K562 (cell line): ENCODE data around the gene EHBP1L1. TPM values are rescaled to one million over a fixed set of nuclear protein-coding genes. Genes with fewer than 3 reads are reported as not detected.

Experiments
- CHD1 ChIP-seq: fragments of 200-600 bp; sonication (generic); IDR thresholded peaks from one replicate; pipeline ENCODE4 v1.6.1; 2012; ENCODE audit warnings: mild to moderate bottlenecking, moderate library complexity, low read length, inconsistent platforms
- CXXC5 ChIP-seq: fragments of 250-450 bp; sonication (Bioruptor Pico); IDR thresholded peaks from 2 replicates; pipeline ENCODE4 v1.8.0; 2022; ENCODE audit warnings: inconsistent platforms, mild to moderate bottlenecking, moderate library complexity
- GATAD2B ChIP-seq: fragments of 450-650 bp; IDR thresholded peaks from 2 replicates; pipeline ENCODE4 v1.6.1; 2017; ENCODE audit warnings: mild to moderate bottlenecking, borderline replicate concordance
- MAFF ChIP-seq: IDR thresholded peaks from 2 replicates; pipeline ENCODE4 v1.6.1; 2012; ENCODE audit warnings: low read length, improper control_type of control experiment
- RAD51 ChIP-seq: fragments of 450-650 bp; IDR thresholded peaks from 2 replicates; pipeline ENCODE4 v1.7.1; 2016; ENCODE audit warnings: low read depth, mild to moderate bottlenecking, borderline replicate concordance
- SMARCC2 ChIP-seq: fragments of 450-650 bp; IDR thresholded peaks from 2 replicates; pipeline ENCODE4 v1.6.1; 2017; ENCODE audit warnings: antibody characterized with exemption, moderate library complexity, mild to moderate bottlenecking, low read depth
- STAT5A ChIP-seq: IDR thresholded peaks from 2 replicates; pipeline ENCODE4 v1.6.1; 2012; ENCODE audit warnings: low read length, inconsistent platforms, borderline replicate concordance
- ZNF583 ChIP-seq: fragments of 250-450 bp; sonication (Bioruptor Pico); IDR thresholded peaks from 2 replicates; pipeline ENCODE4 v1.4.0; 2020
- ZNF766 ChIP-seq: fragments of 200-800 bp; sonication (Bioruptor generic); conservative IDR thresholded peaks from 2 replicates; pipeline ENCODE4 v1.6.1; 2016; ENCODE audit warnings: missing genetic modification characterization, missing compliant biosample characterization
- polyA plus RNA-seq, 8 experiments: library from polyadenylated mRNA; depleted of rRNA in 4 of 8; stranded (reverse) in 5 of 8; unstranded in 3 of 8; fragments of >200 nt; fragmentation: Nextera tagmentation in 2 of 8; fragmentation: Illumina TruSeq in 1 of 8; extraction: Ambion mirVana in 2 of 8; extraction: Trizol in 1 of 8; gene quantifications; 2 replicates each; pipeline versions ENCODE4 v1.2.1 to v1.2.3, GENCODE V29; 2011 to 2014; ENCODE audit warnings: inconsistent platforms in 1 of 8, missing spikeins in 1 of 8
- total RNA-seq, 7 experiments: library from RNA; depleted of rRNA in 6 of 7; stranded (reverse); fragments of >200 nt in 6 of 7; fragmentation: Illumina TruSeq in 2 of 7; extraction: Trizol in 2 of 7; gene quantifications; 2 replicates each; pipeline versions ENCODE4 v1.2.1 to v1.2.3, GENCODE V29; 2011 to 2021; ENCODE audit warnings: low replicate concordance in 1 of 7
- TF ChIP-seq, protein P1 (sequence below), 2 experiments: fragments of 250-450 bp in 1 of 2; fragments of 450-650 bp in 1 of 2; sonication (Bioruptor Pico) in 1 of 2; IDR thresholded peaks; 2 replicates each; pipeline versions ENCODE4 v1.6.1 to v1.8.0; 2016 to 2021; ENCODE audit warnings: mild to moderate bottlenecking in 2 of 2, moderate library complexity in 2 of 2, missing compliant biosample characterization in 1 of 2, missing genetic modification characterization in 1 of 2
- TF ChIP-seq, protein P2 (sequence below): sonication (generic); formaldehyde crosslinking; IDR thresholded peaks from 2 replicates; pipeline ENCODE4 v1.8.0; 2022; ENCODE audit warnings: mild to moderate bottlenecking, missing genetic modification reagents
- TF ChIP-seq, protein P3 (sequence below): sonication (generic); formaldehyde crosslinking; IDR thresholded peaks from 2 replicates; pipeline ENCODE4 v1.5.0; 2020; ENCODE audit warnings: missing genetic modification reagents
- TF ChIP-seq, protein P4 (sequence below), 2 experiments: fragments of 200-800 bp in 1 of 2; sonication (Bioruptor generic) in 1 of 2; sonication (generic) in 1 of 2; formaldehyde crosslinking in 1 of 2; IDR thresholded peaks in 1 of 2; conservative IDR thresholded peaks in 1 of 2; 2 replicates each; pipeline versions ENCODE4 v1.5.0 to v1.6.1; 2016 to 2020; ENCODE audit warnings: missing compliant biosample characterization in 1 of 2, missing genetic modification characterization in 1 of 2, missing genetic modification reagents in 1 of 2

Gene EHBP1L1
- total and polyA plus RNA-seq, 9 of the 15 experiments (the other 6 are each of a cell fraction or from before 2014, with no cell fraction given), result 0.03 to 87.1 (median 26.3) TPM

DNA sequence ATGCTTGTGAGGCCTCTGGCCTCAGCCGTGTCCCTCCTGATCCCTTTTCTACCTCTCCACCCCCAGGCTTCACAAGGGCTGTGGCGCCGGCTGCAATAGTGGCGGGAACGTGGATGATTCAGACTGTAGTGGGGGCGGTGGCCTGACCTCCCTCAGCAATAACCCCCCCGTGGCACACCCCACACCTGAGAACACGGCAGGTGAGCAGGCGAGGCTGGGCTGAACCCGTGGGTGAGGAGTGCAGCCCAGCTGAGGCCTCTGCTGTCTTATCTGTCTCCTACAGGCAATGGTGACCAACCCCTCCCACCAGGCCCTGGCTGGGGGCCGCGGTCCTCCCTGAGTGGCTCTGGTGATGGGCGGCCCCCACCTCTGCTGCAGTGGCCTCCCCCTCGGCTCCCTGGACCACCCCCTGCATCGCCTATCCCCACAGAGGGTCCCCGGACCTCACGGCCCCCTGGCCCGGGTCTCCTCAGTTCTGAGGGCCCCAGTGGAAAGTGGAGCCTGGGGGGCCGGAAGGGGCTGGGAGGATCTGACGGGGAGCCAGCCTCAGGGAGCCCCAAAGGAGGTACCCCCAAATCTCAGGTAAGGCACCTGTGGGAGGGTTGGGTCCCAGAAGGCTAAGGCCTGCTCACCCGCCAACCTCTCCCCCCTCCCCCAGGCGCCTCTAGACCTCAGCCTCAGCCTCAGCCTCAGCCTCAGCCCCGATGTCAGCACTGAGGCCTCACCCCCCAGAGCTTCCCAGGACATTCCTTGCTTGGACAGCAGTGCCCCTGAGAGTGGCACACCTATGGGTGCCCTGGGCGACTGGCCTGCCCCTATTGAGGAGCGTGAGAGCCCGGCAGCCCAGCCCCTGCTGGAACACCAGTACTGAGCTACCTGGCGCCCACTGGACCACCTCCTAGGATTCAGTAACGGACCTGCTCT is 60.5 kb downstream of the EHBP1L1 start (continued):
- TF ChIP-seq, protein P1, sequence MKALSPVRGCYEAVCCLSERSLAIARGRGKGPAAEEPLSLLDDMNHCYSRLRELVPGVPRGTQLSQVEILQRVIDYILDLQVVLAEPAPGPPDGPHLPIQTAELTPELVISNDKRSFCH (CRISPR knock-in tag; IDR thresholded peaks at IDR 0.05), result no peak
- TF ChIP-seq, protein P1 (tag; IDR thresholded peaks at IDR 0.05), result 0 out of 2 replicates have a peak, but pooled peaks have one; percentile 15
- TF ChIP-seq CXXC5 (CRISPR knock-in tag), result peak; percentile 57
- TF ChIP-seq, protein P2, sequence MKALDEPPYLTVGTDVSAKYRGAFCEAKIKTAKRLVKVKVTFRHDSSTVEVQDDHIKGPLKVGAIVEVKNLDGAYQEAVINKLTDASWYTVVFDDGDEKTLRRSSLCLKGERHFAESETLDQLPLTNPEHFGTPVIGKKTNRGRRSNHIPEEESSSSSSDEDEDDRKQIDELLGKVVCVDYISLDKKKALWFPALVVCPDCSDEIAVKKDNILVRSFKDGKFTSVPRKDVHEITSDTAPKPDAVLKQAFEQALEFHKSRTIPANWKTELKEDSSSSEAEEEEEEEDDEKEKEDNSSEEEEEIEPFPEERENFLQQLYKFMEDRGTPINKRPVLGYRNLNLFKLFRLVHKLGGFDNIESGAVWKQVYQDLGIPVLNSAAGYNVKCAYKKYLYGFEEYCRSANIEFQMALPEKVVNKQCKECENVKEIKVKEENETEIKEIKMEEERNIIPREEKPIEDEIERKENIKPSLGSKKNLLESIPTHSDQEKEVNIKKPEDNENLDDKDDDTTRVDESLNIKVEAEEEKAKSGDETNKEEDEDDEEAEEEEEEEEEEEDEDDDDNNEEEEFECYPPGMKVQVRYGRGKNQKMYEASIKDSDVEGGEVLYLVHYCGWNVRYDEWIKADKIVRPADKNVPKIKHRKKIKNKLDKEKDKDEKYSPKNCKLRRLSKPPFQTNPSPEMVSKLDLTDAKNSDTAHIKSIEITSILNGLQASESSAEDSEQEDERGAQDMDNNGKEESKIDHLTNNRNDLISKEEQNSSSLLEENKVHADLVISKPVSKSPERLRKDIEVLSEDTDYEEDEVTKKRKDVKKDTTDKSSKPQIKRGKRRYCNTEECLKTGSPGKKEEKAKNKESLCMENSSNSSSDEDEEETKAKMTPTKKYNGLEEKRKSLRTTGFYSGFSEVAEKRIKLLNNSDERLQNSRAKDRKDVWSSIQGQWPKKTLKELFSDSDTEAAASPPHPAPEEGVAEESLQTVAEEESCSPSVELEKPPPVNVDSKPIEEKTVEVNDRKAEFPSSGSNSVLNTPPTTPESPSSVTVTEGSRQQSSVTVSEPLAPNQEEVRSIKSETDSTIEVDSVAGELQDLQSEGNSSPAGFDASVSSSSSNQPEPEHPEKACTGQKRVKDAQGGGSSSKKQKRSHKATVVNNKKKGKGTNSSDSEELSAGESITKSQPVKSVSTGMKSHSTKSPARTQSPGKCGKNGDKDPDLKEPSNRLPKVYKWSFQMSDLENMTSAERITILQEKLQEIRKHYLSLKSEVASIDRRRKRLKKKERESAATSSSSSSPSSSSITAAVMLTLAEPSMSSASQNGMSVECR (CRISPR knock-in tag), result peak; percentile 12; the same call in 1 of the 2 replicates
- TF ChIP-seq ZNF583 (CRISPR knock-in tag), result no peak
- no peak for TF ChIP-seq RAD51
- TF ChIP-seq MAFF, result no peak
- peak; percentile 78; the same call in 1 of the 2 replicates for TF ChIP-seq GATAD2B
- no peak for TF ChIP-seq CHD1
- peak; percentile 49; the same call in 1 of the 2 replicates for TF ChIP-seq SMARCC2
- TF ChIP-seq, protein P3, sequence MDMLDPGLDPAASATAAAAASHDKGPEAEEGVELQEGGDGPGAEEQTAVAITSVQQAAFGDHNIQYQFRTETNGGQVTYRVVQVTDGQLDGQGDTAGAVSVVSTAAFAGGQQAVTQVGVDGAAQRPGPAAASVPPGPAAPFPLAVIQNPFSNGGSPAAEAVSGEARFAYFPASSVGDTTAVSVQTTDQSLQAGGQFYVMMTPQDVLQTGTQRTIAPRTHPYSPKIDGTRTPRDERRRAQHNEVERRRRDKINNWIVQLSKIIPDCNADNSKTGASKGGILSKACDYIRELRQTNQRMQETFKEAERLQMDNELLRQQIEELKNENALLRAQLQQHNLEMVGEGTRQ, result no peak
- TF ChIP-seq, protein P4, sequence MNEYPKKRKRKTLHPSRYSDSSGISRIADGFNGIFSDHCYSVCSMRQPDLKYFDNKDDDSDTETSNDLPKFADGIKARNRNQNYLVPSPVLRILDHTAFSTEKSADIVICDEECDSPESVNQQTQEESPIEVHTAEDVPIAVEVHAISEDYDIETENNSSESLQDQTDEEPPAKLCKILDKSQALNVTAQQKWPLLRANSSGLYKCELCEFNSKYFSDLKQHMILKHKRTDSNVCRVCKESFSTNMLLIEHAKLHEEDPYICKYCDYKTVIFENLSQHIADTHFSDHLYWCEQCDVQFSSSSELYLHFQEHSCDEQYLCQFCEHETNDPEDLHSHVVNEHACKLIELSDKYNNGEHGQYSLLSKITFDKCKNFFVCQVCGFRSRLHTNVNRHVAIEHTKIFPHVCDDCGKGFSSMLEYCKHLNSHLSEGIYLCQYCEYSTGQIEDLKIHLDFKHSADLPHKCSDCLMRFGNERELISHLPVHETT (CRISPR knock-in tag; conservative IDR thresholded peaks at IDR 0.05 in 1 of 2, IDR thresholded peaks at IDR 0.05 in 1 of 2), result 0 out of 4 replicates have a peak, but pooled peaks of 1 of the 2 experiments have one; percentile 33
- TF ChIP-seq STAT5A, result peak; percentile 57; the same call in 1 of the 2 replicates
- no peak for TF ChIP-seq ZNF766
